CD4-positive, alpha-beta T cell (primary cell): ENCODE data around the gene POU2F3. TPM values are rescaled to one million over a fixed set of nuclear protein-coding genes. Genes with fewer than 3 reads are reported as not detected.

Experiments used
- ATAC-seq: fragments of 200-7000 bp; cut with Tn5 transposase; one replicate; pipeline ENCODE4 v1.10.0; 2022; ENCODE audit warnings: mild to moderate bottlenecking; ENCODE audit not compliant: poor library complexity
- CTCF ChIA-PET: fragments of 350-600 bp; sonication (Branson Sonifier 250); formaldehyde crosslinking; loops from one replicate; lab custom pipeline; 2021; ENCODE audit warnings: antibody characterized with exemption, inconsistent platforms; lab: Charles Lee
- POLR2A ChIA-PET: fragments of 350-600 bp; sonication (Branson Sonifier 250); formaldehyde crosslinking; loops from one replicate; lab custom pipeline; 2021; ENCODE audit warnings: antibody characterized with exemption, inconsistent platforms; lab: Charles Lee
- DNase-seq, 14 experiments: peaks; one replicate each; pipeline ENCODE4 v3.0.0-alpha.2; 2013 to 2020; ENCODE audit warnings: mixed read lengths in 2 of 14
- H3K27ac ChIP-seq, 2 donors: one replicate each; pipeline versions ENCODE4 v1.5.1 to v1.7.0; 2013; ENCODE audit warnings: low read length in 2 of 2, low read depth in 1 of 2, mild to moderate bottlenecking in 1 of 2
- H3K27me3 ChIP-seq, 2 experiments: 1 replicate in 1 of 2; 2 replicates in 1 of 2; pipeline versions ENCODE4 v1.6.1 to v1.7.0; 2013; ENCODE audit warnings: low read length in 2 of 2, control low read depth in 1 of 2, mild to moderate bottlenecking in 1 of 2, moderate library complexity in 1 of 2; ENCODE audit not compliant: insufficient read depth in 2 of 2, control insufficient read depth in 1 of 2
- H3K36me3 ChIP-seq: one replicate; pipeline ENCODE4 v1.6.1; 2013; ENCODE audit warnings: low read length, control low read depth; ENCODE audit not compliant: insufficient read depth
- H3K4me1 ChIP-seq: one replicate; pipeline ENCODE4 v1.6.1; 2013; ENCODE audit warnings: low read length, control low read depth; ENCODE audit not compliant: insufficient read depth
- H3K4me3 ChIP-seq: one replicate; pipeline ENCODE4 v1.5.1; 2013; ENCODE audit warnings: mild to moderate bottlenecking, low read length, moderate library complexity
- H3K9me3 ChIP-seq, 2 experiments: 1 replicate in 1 of 2; 2 replicates in 1 of 2; pipeline versions ENCODE4 v1.6.1 to v1.7.0; 2013; ENCODE audit warnings: low read length in 2 of 2, mild to moderate bottlenecking in 2 of 2, control low read depth in 1 of 2, moderate library complexity in 1 of 2; ENCODE audit not compliant: control insufficient read depth in 1 of 2, insufficient read depth in 1 of 2
- H3K27ac Mint-ChIP-seq: one replicate; pipeline ENCODE4 v1.8.0; 2020; ENCODE audit warnings: mixed read lengths
- H3K27me3 Mint-ChIP-seq: one replicate; pipeline ENCODE4 v1.8.0; 2021; ENCODE audit warnings: mixed read lengths
- H3K36me3 Mint-ChIP-seq: one replicate; pipeline ENCODE4 v1.8.0; 2021; ENCODE audit warnings: low read depth, mixed read lengths
- H3K4me1 Mint-ChIP-seq: one replicate; pipeline ENCODE4 v1.8.0; 2021; ENCODE audit warnings: low read depth, mixed read lengths
- H3K4me3 Mint-ChIP-seq: one replicate; pipeline ENCODE4 v1.8.0; 2020; ENCODE audit warnings: mild to moderate bottlenecking, mixed read lengths
- H3K9me3 Mint-ChIP-seq: one replicate; pipeline ENCODE4 v1.8.0; 2020; ENCODE audit warnings: mixed read lengths
- intact Hi-C, 2 experiments: fragments of 100-400 bp; cut with DNase I in 1 of 2; cut with micrococcal nuclease in 1 of 2; formaldehyde crosslinking; loops; one replicate each; pipeline versions ENCODE4 v1.15.1 to v1.9.0; 2023 to 2025; cut with DNase I, micrococcal nuclease
- total RNA-seq, 174 experiments: library from RNA in 2 of 174; stranded (reverse) in 2 of 174; gene quantifications; one replicate each; pipeline ENCODE4 v1.2.3 and lab custom pipeline; 2021 to 2026
- TF ChIP-seq, protein P1 (sequence below): fragments of 200-600 bp; IDR thresholded peaks from one replicate; pipeline ENCODE4 v1.8.0; 2022; ENCODE audit warnings: antibody characterized with exemption, mild to moderate bottlenecking

POU2F3 gene
- total RNA-seq, 2 experiments from 2014 or later, result not detected

GRCh38 chr11:120354779-120355178 lies 114.8 kb downstream of the POU2F3 start:
- ChIA-PET CTCF (no interaction called here), POLR2A (no interaction called here)
- H3K27ac ChIP-seq, result no peak overlapping the region
- H3K4me3 ChIP-seq, result no peak overlapping the region
- H3K27me3 ChIP-seq, result peaks cover 20 to 25% of the 10 kb centered on the region in 2 experiments
- Mint-ChIP-seq H3K27ac (no peak overlapping the region), H3K27me3 (peaks cover 77% of the 10 kb centered on the region), H3K9me3 (no peaks in the 10 kb centered on the region), H3K4me3 (no peak overlapping the region), H3K4me1 (no peaks in the 10 kb centered on the region), H3K36me3 (no peaks in the 10 kb centered on the region)
- DNase-seq (no peak), ATAC-seq (no peak)
- TF ChIP-seq, protein P1, sequence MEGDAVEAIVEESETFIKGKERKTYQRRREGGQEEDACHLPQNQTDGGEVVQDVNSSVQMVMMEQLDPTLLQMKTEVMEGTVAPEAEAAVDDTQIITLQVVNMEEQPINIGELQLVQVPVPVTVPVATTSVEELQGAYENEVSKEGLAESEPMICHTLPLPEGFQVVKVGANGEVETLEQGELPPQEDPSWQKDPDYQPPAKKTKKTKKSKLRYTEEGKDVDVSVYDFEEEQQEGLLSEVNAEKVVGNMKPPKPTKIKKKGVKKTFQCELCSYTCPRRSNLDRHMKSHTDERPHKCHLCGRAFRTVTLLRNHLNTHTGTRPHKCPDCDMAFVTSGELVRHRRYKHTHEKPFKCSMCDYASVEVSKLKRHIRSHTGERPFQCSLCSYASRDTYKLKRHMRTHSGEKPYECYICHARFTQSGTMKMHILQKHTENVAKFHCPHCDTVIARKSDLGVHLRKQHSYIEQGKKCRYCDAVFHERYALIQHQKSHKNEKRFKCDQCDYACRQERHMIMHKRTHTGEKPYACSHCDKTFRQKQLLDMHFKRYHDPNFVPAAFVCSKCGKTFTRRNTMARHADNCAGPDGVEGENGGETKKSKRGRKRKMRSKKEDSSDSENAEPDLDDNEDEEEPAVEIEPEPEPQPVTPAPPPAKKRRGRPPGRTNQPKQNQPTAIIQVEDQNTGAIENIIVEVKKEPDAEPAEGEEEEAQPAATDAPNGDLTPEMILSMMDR, result no peak
- H3K36me3 ChIP-seq, result no peaks in the 10 kb centered on the region
- H3K4me1 ChIP-seq, result no peaks in the 10 kb centered on the region
- intact Hi-C loops, result no loop called here
- H3K9me3 ChIP-seq, result no peaks in the 10 kb centered on the region

DNA sequence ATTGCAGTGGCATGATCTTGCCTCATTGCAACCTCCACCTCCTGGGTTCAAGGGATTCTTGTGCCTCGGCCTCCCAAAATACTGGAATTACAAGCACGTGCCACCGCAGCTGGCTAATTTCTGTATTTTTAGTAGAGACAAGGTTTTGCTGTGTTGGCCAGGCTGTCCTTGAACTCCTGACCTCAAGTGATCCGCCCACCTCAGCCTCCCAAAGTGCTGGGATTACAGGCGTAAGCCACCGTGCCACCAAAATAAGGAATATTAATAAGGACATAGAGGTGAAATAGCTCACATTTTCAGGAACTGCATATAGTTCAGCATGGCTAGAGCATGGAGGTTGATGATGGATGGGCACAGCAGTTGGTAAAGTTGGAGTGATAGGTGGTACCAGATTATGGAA lies 117.7 kb downstream of the POU2F3 start:
- intact Hi-C loops, result no loop called here
- Mint-ChIP-seq H3K4me1 (no peaks in the 10 kb centered on the region), H3K27me3 (peaks cover 67% of the 10 kb centered on the region), H3K36me3 (no peaks in the 10 kb centered on the region), H3K27ac (no peak overlapping the region), H3K4me3 (no peak overlapping the region), H3K9me3 (no peaks in the 10 kb centered on the region)
- no peaks in the 10 kb centered on the region for H3K36me3 ChIP-seq
- H3K9me3 ChIP-seq, result no peaks in the 10 kb centered on the region
- ATAC-seq, result no peak
- H3K4me1 ChIP-seq, result no peaks in the 10 kb centered on the region
- ChIA-PET CTCF (no interaction called here), POLR2A (no interaction called here)
- TF ChIP-seq, protein P1, result no peak
- H3K27me3 ChIP-seq, result peaks cover 7 to 19% of the 10 kb centered on the region in 2 experiments
- H3K27ac ChIP-seq, result no peak overlapping the region
- no peak overlapping the region for H3K4me3 ChIP-seq
- DNase-seq, result no peak

DNA sequence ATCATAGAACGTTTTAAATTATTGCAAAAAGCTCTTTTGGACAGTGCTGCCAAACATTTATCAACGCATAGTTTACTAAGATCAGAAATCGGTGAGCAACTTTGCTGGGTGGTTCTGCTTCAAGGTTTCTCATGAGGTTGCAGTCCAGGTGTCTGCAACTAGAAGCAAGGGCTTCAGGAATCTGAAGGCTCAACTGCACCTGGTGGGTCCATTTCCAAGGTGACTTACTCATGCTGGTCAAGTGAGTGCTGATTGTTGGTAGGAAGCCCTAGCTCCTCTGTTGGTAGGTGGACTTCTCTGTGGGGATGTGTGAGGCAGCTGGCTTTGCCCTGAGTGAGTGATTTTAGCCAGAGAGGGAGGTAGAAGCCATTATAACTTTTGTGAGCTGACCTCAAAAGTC lies 118.8 kb downstream of the POU2F3 start:
- no peak overlapping the region for H3K27ac ChIP-seq
- H3K27ac Mint-ChIP-seq, result no peak overlapping the region
- no peaks in the 10 kb centered on the region for H3K4me1 ChIP-seq
- ChIA-PET POLR2A (no interaction called here), CTCF (no interaction called here)
- H3K4me3 Mint-ChIP-seq, result no peak overlapping the region
- no peaks in the 10 kb centered on the region for H3K36me3 Mint-ChIP-seq
- H3K9me3 Mint-ChIP-seq, result no peaks in the 10 kb centered on the region
- no peaks in the 10 kb centered on the region for H3K9me3 ChIP-seq
- H3K27me3 Mint-ChIP-seq, result peaks cover 60% of the 10 kb centered on the region
- intact Hi-C loops, result no loop called here
- peaks cover 3 to 11% of the 10 kb centered on the region in 2 experiments for H3K27me3 ChIP-seq
- no peaks in the 10 kb centered on the region for H3K36me3 ChIP-seq
- no peak overlapping the region for H3K4me3 ChIP-seq
- H3K4me1 Mint-ChIP-seq, result no peaks in the 10 kb centered on the region
- ATAC-seq (no peak), DNase-seq (no peak)
- TF ChIP-seq, protein P1, result no peak
